GM04503 (cell line): Measurements from ENCODE around the gene NSG1.
"Not testable (repeated sequence)": the region's sequence is repeated elsewhere in the genome, so short reads cannot be mapped to it uniquely, and the experiment has no call there.

Experiments
- DNase-seq: peaks from one replicate; pipeline ENCODE4 v3.0.0-alpha.2; 2012; ENCODE audit warnings: low read depth

The NSG1 gene

DNA sequence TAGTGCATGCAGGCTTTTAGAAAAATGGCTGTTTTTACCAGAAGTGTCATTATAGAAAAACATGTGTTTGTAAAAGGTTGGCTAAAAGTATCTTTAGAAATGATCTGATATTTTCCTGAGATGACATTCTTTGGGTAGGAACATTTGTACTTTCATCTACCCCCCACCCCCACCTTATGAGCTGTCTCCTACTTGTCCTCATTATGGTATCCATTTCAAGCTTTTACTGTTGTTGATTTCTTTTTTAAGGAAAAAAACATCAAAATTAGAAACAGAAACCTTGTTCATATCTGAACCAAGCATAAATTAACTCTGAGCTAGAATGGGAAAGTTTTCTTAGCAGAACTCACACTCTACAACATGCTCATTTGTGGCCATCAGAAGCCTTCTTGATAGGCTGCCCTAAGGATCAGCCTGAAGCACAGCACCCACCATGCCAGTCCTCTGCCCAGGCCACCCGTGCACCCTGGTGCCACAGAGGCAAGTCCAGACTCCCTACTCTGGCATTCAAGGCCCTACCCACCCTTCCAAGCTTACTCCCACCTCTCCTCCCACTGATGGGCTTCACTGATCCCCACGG is 49.4 kb downstream of the NSG1 start:
- DNase-seq = no peak

DNA sequence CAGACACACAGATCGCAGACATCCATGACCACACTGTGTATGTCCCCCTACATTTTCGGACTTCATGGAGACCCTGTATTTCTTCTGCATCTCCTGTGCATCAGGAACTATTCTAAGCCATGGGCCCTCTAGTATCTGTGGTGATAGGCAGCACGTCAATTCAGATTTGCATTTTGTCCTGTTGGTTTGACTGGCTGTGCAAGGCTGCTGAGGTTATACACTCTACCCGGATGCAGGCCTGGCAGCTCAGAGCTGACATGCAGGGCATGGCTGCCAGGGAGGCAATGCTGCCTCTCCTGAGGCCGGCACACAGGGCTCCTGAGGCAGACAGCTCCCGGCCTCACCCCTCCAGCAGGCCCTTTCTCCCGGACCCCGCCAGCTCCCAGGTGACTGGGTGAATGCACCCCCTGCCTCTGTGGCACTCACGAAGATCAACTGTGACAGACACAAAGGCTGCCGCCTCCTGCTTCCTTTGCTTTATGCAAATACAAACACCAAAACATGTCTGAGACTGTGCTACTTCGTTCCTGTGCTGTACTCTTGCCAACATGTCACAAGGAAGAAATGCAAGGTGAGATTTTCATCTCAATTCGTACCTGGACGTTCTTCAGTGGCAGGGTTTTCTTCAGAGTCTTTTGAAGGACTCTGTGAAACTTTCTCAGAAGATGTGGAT is 51.0 kb downstream of the NSG1 start:
- no peak for DNase-seq

DNA sequence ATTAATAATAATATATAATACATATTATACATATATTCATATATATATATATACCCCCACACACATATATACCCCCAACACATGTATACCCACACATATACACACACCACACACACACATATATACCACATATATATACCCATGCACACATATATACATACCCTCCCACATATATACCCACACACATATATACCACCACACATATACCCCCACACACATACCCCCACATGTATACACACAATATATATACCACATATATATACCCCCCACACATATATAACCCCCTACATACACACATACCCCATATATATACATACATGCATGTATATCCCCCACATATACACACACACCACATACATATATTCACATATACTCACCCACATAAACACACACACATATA is 52.0 kb downstream of the NSG1 start:
- no peak for DNase-seq

DNA sequence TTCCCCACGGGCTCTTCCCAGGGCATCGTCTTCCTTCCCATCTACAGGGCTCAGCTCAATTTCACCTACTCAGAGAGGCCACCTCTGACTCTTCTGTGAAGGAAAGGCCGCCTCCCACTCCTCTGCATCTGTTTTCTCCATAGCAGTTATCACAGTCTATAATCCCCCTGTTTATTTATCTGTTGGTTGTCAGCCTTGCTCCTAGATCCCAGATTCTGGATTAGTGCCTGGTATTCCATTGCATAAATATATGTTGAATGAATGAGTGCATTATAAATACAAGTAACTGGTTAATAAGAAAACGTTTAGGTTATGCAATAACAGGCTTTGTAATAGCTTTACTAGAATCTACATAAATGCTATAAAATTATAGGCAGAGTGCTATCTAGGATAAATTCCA is 52.9 kb downstream of the NSG1 start:
- no peak for DNase-seq

DNA sequence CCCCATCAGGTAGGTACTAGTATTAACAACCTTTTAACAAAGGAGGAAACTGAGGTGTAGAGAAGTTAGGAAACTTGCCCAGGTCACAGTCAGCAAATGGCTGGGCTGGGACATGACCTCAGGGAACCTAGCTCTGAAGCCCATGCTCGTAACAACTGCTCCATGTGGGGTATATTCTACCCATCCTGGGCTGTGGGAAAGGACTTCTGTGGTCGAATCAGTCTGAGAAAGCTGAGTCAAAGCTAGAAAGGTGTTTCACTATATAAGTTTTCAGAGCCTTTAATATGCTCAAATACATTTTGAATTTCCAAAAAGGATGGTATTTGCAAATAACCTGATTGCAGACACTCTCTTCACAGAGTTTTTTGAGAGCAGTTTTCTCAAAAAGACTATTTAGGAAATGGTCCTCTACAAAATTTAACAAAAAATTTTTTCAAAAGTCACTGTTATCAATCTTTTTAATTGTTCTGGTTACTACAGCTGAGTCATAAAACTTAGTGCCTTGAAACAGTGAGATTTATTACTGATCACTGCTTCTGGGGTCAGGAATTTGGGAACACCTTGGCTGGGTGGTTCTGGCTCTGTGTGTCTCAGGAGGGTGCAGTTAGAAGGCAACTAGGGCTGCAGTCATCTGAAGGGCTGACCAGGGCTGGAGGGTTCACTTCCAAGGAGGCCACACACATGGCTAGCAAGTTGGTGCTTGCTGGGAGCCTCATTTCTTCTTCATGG is 53.6 kb downstream of the NSG1 start:
- no peak for DNase-seq

DNA sequence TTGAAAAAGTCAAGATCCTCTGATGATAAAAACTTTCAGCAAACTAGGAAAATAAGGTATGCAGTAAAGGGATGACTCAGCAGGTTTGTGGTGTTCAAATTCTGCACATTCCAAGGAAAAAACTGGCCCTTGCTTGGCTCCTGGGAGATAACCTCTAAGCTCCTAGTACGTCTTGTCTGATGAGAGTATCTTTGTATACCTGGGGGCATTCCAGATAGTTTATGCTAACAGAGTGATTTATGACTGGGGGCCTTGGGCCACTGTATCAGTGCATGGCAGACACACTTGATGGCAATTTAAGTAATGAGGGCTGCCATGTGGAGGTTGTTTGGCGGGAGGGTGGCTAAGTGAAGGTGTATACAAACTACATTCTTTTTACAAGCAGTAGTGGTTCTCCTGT is 56.9 kb downstream of the NSG1 start:
- DNase-seq = peak; percentile 27

DNA sequence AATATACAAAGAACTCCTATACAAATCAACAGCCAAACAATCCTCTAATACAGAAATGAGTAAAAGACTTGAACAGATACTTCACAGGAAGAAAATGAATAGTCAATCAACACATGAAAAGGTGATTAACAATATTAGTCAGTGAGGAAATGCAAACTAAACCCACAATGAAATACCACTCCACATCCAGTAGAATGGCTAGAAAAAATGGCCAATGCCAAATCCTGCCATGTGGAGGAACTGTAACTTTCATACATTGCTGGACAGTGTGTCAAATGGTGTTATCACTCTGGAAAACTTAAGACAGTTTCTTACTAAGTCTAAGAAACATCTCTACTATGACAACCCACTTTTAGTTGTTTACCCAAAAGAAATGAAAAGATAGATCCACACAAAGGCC is 59.5 kb downstream of the NSG1 start:
- DNase-seq = peak; percentile 21

DNA sequence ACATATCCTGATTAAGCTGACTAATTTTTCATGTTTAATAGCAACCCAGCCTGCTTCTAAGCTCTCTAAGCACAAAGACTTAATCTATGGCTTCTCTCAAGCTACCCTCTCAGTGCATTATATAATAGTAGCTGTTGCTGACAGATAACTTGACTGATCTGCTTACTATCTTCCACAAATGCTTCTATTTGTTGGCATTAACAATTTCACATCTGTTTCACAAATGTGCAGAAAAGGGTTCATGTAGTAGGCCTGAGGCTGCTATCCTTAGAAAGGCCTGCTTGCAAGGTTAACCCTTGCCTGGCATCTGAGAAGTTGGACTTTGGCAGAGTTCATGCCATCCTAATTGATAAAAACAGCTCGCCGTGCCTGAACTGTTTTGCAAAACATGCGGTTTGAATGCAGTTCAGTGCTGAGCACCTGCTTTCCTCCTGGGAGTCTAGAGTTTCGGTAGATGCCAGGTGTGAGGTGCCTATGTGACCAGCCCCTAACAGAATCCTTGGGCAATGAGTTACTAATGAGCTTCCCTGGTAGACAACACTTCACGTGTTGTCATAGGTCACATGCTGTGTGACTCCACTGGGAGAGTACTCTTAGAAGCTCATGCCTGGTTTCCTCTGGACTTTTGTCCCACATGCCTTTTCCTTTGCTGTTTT is 68.4 kb downstream of the NSG1 start:
- DNase-seq = no peak

DNA sequence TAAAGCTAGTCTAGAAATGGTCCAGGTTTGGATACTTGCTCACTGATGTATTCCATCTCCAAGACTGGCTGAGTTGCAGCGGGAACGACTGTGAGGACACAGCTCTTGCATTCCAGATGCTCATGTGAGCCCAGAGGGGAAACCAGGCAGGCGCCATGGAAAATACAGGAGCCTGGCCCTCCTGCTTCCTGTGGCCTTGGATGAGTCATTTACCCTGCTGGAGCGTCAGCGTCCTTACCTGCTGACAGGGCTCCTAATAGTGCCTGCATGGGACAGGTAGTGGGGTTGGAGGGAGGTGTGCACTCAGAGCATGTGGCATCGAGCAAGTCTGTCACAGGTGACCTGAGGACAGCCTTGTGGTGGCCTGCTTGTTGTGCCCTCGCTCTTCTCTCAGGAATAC is 69.4 kb downstream of the NSG1 start:
- DNase-seq = no peak

DNA sequence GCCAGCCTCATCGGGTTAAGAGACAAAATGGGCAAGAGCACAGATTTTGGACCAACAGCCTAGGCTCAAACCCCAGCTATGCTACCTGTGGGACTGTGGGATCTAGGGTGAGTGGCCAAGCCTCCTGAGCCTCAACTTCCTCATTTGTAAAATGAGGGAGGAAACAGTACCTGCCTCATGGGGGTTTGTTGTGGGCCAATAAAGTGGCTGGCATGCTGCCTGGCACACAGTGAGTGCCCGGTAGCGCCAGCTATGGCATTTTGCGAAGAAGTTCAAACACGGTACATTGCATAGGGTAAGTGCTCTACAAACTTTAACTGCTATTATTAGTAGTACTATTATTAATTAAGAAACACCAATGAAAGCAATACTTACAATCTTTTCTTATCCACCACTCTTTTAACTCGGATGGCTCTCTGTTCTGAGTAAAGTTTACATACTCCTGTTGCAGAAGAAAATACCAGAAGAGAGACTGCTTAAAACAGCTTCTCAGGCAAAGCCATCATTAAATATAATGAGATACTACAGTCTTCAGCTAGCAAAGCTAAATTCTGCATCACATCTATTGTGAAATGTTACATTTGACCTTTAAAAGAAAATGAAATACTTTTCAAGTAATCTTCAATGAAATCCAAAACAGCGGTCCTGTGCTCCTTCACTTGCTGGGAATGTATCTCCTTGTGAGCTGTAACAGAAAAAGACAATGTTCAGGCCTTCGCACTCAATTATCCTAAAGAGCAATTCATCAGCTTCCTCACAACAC is 70.1 kb downstream of the NSG1 start:
- DNase-seq = no peak

DNA sequence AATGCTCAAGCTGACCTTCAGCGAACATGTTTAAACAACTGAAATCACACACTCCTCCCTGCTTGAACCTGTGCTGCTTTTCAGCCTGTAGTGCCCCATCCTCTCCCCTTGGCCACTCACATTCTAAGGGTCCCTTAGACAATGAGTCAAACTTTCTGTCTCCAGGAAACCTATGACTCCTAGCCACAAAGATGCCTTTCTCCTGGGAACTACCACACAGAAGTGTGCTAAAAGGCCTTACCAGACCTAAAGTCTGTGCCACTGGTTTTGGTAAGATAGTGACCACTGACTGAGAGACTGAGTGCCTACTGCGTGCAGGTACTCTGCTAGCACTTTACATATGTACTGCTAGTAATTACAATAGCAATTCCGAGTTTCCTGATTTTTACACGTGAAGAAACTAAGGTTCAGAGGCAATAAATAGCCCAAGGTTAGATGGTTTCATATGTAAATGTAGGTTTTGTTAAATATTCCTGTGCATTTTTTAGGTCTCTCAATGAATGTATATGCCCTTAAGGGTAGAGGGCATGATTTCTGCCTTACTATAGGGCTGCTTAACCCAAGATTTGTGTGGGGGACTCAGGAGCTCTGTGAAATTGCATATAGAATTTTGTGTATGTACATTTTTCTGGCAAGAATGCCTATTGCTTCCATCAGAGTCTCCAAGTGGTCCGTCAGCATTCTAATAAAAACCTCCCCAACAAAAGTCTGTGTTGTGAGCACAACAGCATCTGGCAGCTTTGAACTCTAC is 71.1 kb downstream of the NSG1 start:
- no peak for DNase-seq

DNA sequence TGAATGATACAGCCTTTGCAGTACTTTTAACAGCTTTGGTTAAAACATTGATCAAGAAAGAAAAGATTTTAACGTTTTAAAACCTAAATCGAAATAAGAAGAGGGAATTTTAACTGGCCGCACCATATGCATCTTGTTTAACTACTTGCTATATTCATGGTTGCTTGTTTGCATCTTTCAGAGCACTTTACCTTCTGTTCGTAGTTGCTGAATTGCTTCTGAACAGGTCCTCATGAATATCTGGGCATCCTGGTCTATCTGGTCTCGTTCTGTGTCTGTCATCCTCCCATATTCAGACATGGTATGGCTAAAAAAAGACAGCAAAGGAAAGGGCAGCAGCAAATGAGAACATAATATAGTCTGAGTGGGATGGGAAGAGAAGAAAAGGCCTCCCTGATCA is 72.3 kb downstream of the NSG1 start:
- no peak for DNase-seq

DNA sequence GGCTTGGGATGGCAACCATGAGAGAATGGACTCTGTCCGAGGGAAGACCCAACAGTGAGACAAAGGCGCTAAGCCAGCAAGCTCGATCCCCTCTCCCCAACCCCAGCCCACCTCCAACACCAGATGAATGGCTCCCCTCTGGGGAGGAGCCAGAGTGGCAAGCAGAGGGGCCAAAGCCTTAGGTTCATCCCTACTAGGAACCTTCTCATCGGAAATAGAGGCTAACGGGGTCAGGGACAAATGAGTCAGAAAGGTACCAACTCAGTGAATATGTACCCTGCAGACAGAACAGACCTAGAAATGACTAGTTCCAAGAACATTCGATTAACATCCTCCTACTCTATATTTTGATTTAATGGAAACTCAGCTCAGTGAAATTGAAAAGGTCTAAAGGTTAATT is 73.9 kb downstream of the NSG1 start:
- DNase-seq = no peak

DNA sequence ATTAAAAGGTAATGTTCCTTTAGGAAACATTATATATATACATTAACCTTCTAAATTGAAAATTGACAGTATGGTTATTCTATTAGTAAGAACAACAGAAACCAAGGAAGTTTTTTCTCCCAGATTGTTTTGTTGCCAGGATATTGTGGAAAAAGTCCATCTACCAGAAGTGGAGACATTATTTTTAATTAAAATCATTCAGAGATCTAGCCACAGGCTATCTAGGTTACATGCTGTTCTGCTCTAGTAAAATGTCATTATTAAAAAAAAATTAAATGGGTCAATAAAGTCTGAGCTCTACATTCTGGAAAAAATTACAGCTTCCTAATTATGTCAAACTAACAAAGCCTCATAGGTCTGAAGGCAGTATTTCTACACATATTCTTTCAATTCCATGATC is 74.3 kb downstream of the NSG1 start:
- no peak for DNase-seq

DNA sequence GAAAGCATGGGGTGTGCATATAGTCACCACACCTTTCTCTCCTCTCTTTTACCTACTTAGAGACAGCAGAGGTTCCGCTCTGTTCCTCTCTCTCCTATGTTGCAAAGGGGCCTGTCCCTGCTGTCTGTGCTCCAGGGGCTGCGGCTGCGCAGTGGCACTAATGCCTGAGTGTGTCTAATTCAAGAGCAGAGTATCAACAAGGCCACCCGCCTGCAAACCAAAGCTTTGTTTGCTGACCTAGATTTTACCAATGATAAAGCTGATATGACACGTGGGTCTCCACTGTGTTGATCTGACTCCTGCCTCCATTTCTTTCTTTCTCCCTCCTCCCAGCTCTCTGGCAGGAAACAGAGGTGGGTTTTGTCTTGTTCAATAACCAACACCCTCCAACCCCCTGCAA is 74.9 kb downstream of the NSG1 start:
- DNase-seq = no peak

DNA sequence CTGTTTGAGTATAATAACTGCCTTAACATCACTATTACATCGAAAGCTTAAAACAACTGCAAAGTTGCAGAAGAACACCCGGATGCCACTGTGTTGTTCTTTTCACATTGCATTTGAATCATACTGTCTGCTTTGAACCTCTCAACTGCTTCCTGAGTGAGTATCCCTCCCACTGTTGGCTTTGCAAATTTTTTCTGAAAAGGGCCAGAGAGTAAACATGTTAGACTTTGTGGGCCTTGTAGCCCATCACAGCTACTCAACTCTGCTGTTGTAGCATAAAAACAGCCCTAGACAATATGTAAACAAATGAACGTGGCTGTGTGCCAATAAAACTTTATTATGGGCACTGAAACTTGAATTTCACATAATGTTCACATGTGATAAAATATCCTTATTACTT is 76.1 kb downstream of the NSG1 start:
- DNase-seq = no peak

DNA sequence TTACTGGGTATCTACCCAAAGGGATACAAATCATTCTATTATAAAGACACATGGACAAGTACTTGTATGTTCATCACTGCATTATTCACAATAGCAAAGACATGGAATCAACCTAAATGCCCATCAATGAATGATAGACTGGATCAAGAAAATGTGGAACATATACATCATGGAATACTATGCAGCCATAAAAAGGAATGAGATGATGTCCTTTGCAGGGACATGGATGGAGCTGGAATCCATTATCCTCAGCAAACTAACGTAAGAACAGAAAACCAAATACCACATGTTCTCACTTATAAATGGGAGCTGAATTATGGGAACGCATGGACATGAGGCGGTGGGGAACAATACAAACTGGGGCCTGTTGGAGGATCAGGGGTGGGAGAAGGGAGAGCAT is 78.3 kb downstream of the NSG1 start:
- not testable (repeated sequence) for DNase-seq
